ENCODE data around the gene SGF29.
A peak's percentile ranks its signal among the peaks of the same experiment; 100 is the strongest.
"Not testable (repeated sequence)": the region's sequence is repeated elsewhere in the genome, so short reads cannot be mapped to it uniquely, and the experiment has no call there.

SGF29 gene

DNA sequence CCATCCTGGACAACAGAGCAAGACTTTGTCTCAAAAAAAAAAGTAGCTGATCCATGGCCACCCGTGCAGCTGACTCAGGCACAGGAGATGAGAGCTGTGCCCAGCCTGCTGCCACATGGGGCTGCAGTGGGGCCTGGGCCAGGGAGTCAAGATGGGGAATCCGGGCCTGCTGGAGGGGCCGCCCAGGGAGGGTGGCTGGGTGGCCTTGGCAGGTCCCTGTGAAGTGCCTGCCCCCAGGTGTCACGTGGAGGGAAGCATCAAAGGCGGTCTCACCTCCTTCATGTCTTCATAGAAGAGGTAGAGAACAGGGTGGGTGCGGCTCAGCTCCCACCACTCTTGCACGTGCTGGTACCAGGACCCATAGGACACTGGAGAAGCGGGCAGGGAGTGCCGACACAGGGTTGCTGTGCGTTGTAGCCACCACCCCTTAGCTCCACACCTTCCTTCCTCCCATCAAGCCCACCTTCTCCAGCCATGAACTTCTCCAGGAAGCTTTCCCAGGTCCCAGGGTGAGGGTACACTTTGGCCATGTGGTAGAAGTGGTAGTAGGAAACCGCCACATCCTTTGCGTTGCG is 39.3 kb downstream of the SGF29 start:
- H3K4me1 Mint-ChIP-seq, result peaks cover 34% of the 10 kb centered on the region
- H3K9me3 Mint-ChIP-seq, result no peaks in the 10 kb centered on the region
- peaks cover 25% of the 10 kb centered on the region for H3K36me3 Mint-ChIP-seq (ENCODE audit: low read depth)
- no peak overlapping the region for H3K4me3 Mint-ChIP-seq
- TF ChIP-seq, protein P1, sequence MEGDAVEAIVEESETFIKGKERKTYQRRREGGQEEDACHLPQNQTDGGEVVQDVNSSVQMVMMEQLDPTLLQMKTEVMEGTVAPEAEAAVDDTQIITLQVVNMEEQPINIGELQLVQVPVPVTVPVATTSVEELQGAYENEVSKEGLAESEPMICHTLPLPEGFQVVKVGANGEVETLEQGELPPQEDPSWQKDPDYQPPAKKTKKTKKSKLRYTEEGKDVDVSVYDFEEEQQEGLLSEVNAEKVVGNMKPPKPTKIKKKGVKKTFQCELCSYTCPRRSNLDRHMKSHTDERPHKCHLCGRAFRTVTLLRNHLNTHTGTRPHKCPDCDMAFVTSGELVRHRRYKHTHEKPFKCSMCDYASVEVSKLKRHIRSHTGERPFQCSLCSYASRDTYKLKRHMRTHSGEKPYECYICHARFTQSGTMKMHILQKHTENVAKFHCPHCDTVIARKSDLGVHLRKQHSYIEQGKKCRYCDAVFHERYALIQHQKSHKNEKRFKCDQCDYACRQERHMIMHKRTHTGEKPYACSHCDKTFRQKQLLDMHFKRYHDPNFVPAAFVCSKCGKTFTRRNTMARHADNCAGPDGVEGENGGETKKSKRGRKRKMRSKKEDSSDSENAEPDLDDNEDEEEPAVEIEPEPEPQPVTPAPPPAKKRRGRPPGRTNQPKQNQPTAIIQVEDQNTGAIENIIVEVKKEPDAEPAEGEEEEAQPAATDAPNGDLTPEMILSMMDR (IDR thresholded peaks at IDR 0.05), result no peak
- no peak overlapping the region for H3K27ac Mint-ChIP-seq
- H3K27me3 Mint-ChIP-seq (ENCODE audit: low read depth, poor library complexity), result peaks cover 3% of the 10 kb centered on the region
- DNase-seq, result no peak

DNA sequence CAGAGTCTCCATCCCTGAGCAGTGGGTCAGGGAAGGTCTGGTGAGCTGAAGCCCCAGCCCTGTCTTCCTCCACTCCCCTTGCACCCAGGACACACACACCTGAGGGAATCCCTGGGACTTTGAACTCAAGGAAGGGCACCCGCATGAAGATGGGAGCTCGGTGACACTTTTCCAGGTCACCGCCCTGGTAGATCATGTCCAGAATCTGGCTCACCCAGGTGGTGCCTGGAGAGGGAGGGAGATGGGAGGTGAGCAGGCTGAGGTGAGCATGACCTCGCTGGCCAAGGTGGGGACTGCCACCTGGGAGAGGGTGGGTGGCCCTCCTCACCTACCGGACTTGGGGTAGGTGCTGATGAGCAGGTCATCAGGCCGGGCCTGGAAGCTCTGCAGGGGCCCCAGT is 41.7 kb downstream of the SGF29 start:
- DNase-seq; H3K9me3 Mint-ChIP-seq; H3K4me3 Mint-ChIP-seq; H3K27me3 Mint-ChIP-seq (ENCODE audit: low read depth, poor library complexity): not testable (repeated sequence)
- Mint-ChIP-seq H3K4me1 (peaks cover 36% of the 10 kb centered on the region), H3K27ac (peak overlapping the region; percentile 54), H3K36me3 (ENCODE audit: low read depth) (peaks cover 19% of the 10 kb centered on the region)

DNA sequence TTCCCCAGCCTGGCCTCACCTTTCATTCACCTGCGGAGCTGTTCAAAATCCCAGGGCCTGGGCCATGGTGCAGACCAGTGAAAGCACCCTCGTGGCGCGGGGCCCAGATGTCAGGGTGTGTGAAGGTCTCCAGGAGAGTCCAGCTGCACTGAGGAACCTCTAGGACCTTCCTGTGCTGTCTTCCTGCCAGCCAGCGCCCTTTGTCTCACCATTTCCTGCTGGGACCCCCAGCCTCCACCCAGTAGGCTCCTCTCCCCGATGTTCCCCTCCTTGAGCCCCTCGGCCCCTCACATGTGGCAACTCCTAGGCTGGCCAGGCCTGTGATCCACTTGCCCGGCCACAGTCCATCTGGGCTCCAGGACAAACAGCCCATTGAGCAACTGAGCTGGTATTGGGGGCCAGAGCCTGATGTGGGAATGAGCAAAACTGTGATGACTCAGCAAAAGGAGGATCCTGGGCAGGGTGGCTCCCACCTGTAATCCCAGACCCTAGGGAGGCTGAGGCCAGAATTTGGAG is 42.5 kb downstream of the SGF29 start:
- Mint-ChIP-seq H3K9me3 (no peaks in the 10 kb centered on the region), H3K36me3 (ENCODE audit: low read depth) (peaks cover 19% of the 10 kb centered on the region), H3K4me3 (peak overlapping the region; percentile 57), H3K4me1 (peaks cover 36% of the 10 kb centered on the region), H3K27me3 (ENCODE audit: low read depth, poor library complexity) (peaks cover 4% of the 10 kb centered on the region), H3K27ac (peak overlapping the region; percentile 97)
- DNase-seq, result no peak
- TF ChIP-seq, protein P1 (IDR thresholded peaks at IDR 0.05), result no peak

DNA sequence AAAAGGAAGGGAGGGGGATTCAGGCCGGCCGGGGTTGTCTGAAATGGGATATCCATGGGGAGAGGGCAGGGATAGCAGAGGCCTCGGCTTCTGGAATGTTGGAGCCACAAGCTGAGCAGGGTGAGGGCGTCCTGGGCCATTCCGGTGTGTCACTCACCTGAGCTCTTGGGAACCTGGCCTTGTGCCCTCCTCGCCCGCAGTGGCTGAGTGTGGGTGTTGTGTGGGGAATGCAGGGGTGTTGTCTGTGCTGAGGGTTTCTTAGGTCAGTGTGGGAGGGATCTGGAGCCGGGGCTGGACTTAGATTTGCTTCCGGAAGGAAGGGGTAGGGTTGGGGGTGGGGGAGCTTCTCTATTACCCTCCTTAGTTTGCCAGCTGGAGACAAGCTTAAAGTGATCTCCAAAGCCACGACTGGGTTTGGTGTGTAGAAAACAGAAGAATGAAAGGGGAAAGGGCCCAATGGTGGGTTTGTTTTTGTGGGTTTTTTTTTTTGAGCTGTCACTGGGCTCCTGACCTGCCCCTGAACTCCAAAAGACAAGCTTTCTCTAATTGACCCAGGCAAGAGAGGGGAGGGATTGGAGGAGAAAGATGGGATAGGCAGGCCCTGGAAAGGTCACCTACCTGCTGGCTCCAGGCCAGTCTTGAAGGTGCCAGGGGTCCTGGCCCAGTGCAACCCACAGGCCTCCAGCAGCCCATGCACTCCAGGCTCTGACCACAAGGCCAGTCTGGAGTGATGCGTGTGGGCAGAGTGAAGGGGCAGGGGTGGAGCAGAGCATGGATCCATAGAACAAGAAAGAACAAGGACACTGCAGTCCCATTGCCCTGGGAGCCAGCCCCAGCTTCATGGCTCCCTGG is 43.3 kb downstream of the SGF29 start, which contains the start of gene SULT1A2:
Gene SULT1A2 (minus strand): TSS at position 211 of the 852 bp plus-strand sequence. CDS start 1,120 bp downstream, outside the sequence.
- peaks cover 14% of the 10 kb centered on the region for H3K36me3 Mint-ChIP-seq (ENCODE audit: low read depth)
- peaks cover 36% of the 10 kb centered on the region for H3K4me1 Mint-ChIP-seq

DNA sequence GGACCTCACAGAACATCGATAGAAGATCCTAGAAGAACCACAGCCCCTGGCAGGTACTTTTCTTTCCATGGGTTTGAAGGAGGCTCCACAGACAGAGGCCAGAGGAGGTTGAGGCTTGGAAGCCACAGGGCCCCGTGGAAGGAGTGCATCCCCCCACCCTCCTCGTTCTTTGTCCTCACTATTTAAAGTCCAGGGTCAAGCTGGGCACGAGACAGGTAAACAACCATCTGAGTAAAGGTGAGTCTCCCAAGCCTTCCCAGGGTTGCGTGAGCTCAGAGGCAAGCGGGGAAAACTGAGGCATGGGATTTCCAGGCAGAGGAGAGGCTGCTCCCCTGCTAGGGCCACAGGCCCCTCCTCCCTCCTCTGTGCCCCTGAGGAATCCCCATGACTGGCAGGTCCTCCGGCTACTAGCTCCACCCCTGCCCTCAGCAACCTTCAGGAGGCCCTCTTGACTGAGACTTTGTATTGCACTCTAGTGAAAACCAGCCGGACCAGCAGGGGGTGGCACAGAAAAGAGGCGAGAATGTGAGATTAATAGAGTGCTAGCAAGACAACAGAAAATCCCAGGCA is 44.1 kb downstream of the SGF29 start:
- peak overlapping the region; percentile 75 for H3K4me3 Mint-ChIP-seq
- H3K27me3 Mint-ChIP-seq (ENCODE audit: low read depth, poor library complexity), result peaks cover 9% of the 10 kb centered on the region
- H3K4me1 Mint-ChIP-seq, result peaks cover 36% of the 10 kb centered on the region
- TF ChIP-seq, protein P1 (IDR thresholded peaks at IDR 0.05), result no peak
- DNase-seq, result peak; percentile 28
- peaks cover 7% of the 10 kb centered on the region for H3K36me3 Mint-ChIP-seq (ENCODE audit: low read depth)
- no peaks in the 10 kb centered on the region for H3K9me3 Mint-ChIP-seq
- H3K27ac Mint-ChIP-seq, result peak overlapping the region; percentile 98

More for the DNA sequence above, 43.3 kb downstream of the SGF29 start, which contains the start of gene SULT1A2:
- Mint-ChIP-seq H3K27ac (peak within 1 kb of the TSS; percentile 98), H3K27me3 (ENCODE audit: low read depth, poor library complexity) (peaks cover 9% of the 10 kb centered on the region), H3K9me3 (no peaks in the 10 kb centered on the region), H3K4me3 (peak within 1 kb of the TSS; percentile 75)
- TF ChIP-seq, protein P1 (IDR thresholded peaks at IDR 0.05), result no peak
- DNase-seq, result peak; percentile 59

DNA sequence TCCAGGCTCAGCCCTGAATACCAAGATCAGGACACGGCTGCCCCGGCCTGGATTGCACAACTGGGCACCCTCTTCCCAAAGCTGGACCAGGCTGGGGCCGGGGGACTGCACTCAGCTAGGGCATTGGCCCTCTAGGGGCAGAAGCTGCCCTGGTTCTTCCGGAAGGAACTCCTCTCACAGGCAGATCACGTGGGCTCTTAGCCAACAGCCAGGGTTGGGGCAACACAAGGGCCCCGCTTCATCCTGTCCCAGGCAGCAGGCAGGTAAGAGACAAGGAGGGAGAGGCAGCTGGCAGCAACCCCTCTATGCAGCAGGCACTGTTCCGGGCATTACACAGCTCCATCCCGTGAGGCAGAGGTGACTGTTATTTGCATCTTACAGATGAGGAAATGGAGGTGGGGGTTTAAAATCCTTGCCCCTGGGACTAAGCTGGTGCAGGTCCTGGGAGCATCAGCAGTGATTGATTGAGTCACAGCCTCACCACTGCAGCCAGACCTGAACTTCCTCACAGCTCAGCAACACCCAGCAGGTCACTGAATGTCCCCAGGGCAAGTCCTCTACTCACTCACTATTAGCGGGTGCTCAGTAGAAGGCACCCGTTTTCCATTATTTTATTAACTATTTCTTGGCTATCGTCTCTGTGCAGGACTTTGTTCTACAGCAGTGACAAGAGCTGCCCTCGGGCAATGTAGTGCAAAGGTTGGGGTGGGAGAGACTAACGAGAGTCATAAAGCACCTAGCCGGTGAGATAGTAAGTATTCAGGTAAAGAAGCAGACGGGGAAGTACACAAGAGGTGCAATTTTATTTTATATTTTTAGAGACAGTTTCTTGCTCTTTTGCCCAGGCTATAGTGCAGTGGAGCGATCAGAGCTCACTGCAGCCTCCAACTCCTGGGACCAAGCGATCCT is 45.9 kb downstream of the SGF29 start:
- H3K36me3 Mint-ChIP-seq (ENCODE audit: low read depth); H3K27me3 Mint-ChIP-seq (ENCODE audit: low read depth, poor library complexity); H3K27ac Mint-ChIP-seq; H3K9me3 Mint-ChIP-seq; H3K4me3 Mint-ChIP-seq; DNase-seq: not testable (repeated sequence)
- H3K4me1 Mint-ChIP-seq, result peaks cover 31% of the 10 kb centered on the region

DNA sequence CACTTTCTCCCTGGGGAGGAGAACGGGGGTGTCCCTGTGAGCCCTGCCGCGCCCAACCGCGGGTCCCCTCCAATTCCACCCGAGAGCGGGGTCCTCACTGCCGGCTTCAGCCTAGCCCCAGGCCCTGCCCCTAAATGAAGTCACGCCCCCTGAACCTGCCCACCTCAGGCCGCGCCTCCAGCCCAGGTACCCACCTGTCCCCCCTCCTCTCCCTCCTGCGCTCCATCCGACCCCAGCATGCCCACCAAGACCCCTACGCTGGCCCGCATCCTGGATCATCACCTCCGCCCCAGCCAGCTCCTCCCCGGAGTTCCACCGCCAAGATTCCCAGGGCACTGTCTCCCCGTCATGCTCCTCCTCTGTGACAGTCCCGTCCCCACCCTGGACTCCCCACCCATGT is 47.2 kb downstream of the SGF29 start:
- not testable (repeated sequence) for H3K4me3 Mint-ChIP-seq; H3K36me3 Mint-ChIP-seq (ENCODE audit: low read depth); H3K27ac Mint-ChIP-seq; H3K27me3 Mint-ChIP-seq (ENCODE audit: low read depth, poor library complexity); H3K9me3 Mint-ChIP-seq; DNase-seq
- H3K4me1 Mint-ChIP-seq, result peaks cover 23% of the 10 kb centered on the region

DNA sequence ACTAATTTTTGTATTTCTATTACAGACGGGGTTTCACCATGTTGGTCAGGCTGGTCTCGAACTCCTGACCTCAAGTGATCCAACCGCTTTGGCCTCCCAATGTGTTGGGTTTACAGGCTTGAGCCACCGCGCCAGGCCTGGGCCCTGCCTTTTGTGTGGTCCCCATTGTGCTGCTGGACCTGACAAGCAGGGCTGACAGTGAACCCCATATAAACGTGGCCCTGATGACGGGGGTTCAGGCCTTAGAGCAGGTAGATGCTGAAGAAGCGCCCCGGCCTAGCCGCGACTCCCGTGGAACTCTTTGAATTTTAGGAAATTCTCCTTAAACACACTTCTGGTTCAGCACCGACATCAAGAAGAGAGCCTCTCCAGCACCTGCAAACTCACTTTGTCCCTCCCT is 47.9 kb downstream of the SGF29 start:
- not testable (repeated sequence) for H3K9me3 Mint-ChIP-seq; DNase-seq; H3K36me3 Mint-ChIP-seq (ENCODE audit: low read depth); H3K4me3 Mint-ChIP-seq; H3K27ac Mint-ChIP-seq; H3K27me3 Mint-ChIP-seq (ENCODE audit: low read depth, poor library complexity)
- peaks cover 16% of the 10 kb centered on the region for H3K4me1 Mint-ChIP-seq

DNA sequence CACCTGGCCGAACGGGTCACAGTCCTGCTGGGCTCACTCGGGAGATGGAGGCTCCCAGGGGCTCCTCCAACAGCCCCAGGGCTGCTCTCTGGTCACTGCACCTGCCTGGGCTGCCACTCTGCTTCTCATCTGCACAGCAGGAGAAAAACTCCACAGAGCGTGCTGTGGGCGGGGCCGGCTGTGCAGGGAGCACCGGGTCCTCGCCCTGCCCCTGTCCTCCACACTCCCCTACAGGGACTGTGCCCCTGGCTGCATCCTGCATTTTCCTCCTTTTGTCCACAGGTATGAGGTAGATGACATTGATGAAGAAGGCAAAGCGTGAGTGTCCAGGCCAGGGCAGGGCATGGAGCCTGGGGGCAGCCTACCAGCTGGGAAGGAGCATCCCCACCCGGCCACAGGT is 48.3 kb downstream of the SGF29 start:
- not testable (repeated sequence) for H3K27me3 Mint-ChIP-seq (ENCODE audit: low read depth, poor library complexity); H3K36me3 Mint-ChIP-seq (ENCODE audit: low read depth); H3K9me3 Mint-ChIP-seq; H3K27ac Mint-ChIP-seq; DNase-seq; H3K4me3 Mint-ChIP-seq
- peaks cover 12% of the 10 kb centered on the region for H3K4me1 Mint-ChIP-seq
